DMS79 (cell line): ENCODE data around the gene ITPR2.
"Not testable (repeated sequence)": the region's sequence is repeated elsewhere in the genome, so short reads cannot be mapped to it uniquely, and the experiment has no call there.

Experiments
- DNase-seq: peaks from one replicate; lab custom pipeline; 2025; lab: John Stamatoyannopoulos, UW

ITPR2 gene

DNA sequence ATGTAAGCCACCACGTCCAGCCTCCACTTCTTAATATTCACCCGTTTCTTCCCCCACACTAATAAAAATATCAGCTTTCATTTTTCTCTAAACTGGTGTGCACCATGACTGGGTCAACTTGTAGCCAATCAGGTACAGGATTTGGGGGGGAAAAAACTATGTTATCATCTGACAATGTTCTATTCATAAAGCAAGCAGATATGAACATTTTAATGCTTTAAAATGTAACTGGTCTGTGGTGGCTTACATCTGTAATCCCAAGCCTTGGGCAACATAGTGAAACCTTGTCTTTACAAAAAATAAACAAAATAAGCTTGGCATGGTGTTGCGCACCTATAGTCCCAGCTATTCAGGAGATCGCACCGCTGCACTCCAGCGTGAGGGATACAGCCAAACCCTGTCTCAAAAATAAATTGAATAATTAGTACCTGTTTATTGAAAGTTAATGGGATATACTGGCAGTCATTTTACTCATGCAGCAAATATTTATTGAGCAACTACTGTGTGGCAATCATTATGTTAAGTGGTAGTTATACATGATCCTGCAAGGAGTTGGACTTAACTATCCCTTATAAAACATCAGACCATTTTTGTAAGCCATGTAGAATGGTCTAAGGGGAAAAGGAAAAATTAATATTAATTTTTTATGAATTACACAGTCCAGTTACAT is 15.3 kb upstream of the ITPR2 start:
- no peak for DNase-seq

GRCh38 chr12:26847431-26847830 is 14.4 kb upstream of the ITPR2 start:
- no peak for DNase-seq

DNA sequence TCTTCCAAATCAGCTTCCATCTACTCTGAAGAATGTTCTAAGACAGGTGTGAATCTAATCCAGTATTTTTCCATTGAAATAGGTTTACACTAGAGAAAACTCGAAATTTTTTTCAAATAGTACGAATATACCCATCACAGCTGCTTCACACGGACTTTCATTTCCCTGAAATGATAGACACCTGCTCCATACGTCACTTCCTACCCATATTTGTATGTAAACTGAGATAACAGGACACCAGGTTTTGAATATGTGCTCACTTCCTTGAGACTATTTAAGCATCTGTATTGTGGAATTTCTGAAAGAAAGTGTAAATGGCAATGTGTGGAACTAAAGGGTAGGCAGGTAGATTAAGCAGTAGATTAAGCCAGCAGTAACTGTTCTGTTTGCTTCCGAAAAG is 13.4 kb upstream of the ITPR2 start:
- no peak for DNase-seq

DNA sequence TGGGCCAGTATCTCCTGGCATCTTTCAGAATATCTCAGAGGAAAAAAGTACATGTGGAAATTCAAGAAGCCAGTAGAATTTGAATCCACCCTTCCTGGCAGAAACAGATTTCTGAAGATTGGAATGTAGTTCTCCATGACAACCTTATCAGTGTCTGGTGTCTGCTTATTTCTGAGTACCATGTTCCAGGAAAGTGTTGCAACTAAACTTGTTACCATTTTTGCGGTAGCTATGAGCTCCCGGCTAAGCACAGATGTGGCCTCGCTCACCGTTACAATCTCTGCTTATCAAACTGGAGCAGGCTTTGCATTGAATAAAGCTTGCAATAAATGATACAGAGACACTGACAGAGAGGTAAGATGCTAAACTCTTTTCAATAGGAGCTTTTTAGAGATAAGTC is 13.0 kb upstream of the ITPR2 start:
- no peak for DNase-seq

GRCh38 chr12:26845057-26845666 is 12.2 kb upstream of the ITPR2 start:
- no peak for DNase-seq

GRCh38 chr12:26843311-26843710 is 10.3 kb upstream of the ITPR2 start:
- no peak for DNase-seq

- no peak for DNase-seq
These were observed 8.1 kb upstream of the ITPR2 start for GRCh38 chr12:26841085-26841484.

DNA sequence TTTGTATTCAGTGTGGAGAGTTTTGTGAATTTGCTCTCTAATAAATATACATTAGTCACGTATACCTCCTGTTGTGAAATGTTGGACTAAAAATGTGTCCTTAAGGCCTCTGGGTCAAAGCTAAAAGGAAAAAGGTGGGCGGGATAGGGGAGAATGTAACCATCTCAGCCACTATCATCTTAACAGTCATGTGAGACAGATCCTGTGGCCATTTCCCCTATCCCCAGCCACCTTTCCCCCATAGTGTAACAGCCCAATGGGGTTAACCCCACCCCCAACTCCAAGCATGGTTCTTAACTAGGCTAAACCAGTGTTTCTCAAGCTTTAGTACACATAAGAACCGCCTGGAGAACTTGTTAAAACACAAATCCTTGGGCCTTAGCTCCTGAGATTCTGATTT is 6.5 kb upstream of the ITPR2 start:
- no peak for DNase-seq

DNA sequence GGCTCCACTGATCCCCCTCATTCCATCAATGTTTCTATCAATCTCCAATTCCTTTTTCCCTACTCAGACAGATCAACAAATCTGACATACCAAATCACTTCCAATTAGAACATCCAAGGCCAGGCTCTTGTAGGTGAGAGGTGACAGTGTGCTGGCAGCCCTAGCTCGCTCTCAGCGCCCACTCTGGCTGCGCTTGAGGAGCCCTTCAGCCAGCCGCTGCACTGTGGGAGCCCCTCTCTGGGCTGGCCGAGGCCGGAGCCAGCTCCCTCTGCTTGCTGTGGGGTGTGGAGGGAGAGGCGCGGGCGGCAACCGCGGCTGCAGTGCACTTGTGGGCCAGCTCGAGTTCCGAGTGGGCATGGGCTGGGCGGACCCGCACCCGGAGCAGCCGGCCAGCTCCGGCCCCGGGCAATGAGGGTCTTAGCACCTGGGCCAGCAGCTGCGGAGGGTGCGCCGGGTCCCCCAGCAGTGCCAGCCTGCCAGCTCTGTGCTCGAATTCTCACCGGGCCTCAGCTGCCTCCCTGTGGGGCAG is 6.0 kb upstream of the ITPR2 start:
- DNase-seq: no peak

GRCh38 chr12:26836201-26836600 is 3.2 kb upstream of the ITPR2 start:
- DNase-seq: no peak

- not testable (repeated sequence) for DNase-seq
These were observed 1.6 kb upstream of the ITPR2 start for GRCh38 chr12:26834503-26835060.

DNA sequence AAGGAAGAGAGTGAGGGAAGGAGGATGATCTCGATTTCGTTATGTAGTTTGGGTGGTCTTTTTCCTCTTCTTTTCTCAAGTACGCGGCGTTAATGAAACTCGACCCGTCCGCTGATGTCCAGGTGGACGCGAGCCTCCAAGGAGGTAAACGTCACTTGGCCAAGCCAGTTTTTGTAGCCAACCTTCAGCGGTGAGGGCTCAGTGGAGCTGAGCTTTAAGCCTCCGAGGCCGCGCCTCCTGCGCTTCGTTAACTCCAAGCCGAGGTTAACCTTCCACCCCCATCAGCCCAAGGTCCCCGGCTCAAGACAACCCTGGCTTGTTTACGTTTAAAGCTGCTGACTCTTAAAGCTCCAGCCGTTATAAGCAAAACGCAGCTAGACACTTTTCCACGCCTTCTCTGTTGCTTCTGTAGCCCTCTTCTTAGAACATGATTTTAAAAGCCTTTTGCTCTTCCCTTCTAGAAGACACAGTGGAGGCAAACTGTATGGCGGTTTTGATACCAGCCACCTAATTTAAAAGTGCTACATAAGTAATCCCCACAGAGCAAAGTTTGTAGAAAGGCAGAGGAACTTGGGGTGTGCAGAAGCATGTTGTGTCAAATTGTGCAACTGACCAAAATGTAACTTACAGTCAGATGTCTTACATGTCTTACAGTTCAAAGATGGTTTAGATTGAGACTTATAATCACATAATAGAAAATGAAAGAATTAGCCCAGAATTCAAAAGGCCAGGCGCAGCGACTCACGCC is 923 bp upstream of the ITPR2 start:
- peak; percentile 48 for DNase-seq

DNA sequence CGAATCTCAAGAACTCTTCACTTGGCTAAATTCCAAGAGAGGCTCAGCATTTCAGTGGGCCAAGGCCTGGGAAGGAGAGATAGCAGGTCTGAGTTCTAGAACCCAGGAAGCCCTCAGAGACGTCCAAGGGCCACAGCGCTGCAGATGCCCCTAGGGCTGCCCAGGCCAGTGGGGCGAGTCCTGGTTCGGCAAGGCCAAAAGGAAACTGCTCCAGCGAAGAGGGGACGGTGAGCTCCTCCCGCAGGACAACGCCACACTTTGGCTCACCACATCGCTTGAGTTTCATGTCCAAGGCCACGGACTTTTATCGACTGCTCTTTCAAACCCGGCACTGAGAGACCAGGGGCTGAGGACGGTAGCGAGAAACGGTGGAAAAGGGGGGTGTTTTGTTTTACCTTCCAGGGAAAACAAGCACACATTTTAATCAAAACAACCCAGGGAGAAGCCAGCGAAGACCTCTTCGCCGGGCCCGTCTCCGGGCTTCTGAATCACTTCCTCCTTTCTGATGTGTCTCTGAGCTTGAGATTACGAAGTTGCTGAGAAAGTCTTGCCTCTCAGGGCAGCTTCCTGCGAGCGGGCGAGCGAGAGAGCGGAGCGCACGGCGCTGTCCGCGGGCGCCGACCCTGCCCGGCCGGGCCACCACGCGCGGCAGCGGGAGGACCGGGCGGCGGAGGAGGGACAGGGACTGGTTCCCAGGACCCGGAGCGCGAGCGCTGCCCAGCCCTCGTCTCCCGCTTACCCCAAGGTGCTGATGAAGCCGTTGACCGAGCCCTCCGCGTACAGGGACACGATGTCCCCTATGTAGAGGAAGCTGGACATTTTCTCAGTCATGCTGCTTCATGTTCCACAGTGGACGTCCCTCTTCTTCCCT is 808 bp downstream of the ITPR2 start:
- DNase-seq: peak; percentile 32

- DNase-seq: no peak
These were observed 2.0 kb downstream of the ITPR2 start for GRCh38 chr12:26830783-26831551.

DNA sequence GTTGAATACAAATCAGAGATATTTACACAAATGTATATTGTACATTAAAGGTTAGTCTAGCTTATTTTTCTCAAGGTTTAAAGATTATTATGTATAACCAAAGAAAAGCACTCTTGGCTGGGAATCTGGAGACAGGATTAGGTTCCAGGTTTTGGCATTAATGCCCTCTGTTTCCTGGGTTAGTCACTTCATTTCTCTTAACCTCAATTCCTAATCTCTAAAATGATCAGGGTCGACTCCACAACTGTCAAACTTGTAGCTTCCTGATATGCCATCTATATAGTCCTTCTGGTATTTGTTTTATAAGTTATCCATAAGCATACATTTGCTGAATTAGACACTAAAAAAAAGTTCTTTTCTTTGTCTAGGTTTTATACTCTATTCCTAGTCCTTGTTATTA is 2.6 kb downstream of the ITPR2 start:
- no peak for DNase-seq

DNA sequence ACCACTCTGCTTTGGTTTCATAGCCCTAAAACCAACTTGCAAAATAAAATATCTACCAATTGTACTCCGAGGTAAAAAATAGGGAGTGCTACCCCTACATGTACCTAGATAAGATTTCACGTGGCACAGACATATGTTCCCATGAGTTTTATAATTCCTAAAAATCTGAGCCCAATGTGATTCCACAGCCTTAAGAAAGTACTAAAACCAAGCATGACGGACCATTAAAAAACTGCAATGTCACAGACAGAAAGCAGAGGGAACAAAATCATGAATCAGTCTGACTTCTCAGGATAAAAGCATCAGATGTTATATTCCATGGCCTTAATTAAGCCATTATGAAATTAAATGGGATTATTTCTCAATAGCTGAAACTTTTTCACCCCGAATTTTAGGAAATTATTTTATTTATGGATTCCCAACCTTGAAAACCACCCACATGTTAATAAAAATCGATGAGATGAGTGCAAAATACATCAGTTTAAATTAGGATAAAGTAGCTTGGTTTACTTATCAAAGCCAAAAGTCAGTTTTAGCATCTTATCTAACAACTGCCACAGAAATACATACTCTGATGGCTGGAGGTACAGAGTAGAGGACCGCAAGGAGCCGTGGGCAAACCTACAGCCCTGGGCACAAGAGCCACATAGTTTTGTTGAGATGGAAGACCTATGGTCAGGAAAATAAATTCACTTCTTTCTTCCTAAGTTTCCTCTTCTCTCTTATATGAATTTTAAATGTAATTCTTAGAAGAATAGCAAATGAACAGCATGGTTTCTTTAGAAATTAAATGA is 4.5 kb downstream of the ITPR2 start:
- DNase-seq: no peak

- no peak for DNase-seq
These were observed 6.6 kb downstream of the ITPR2 start for GRCh38 chr12:26826437-26826836.

GRCh38 chr12:26825459-26826016 is 7.5 kb downstream of the ITPR2 start:
- no peak for DNase-seq

GRCh38 chr12:26823390-26823789 is 9.6 kb downstream of the ITPR2 start:
- DNase-seq: no peak

- no peak for DNase-seq
These were observed 11.0 kb downstream of the ITPR2 start for GRCh38 chr12:26822026-26822425.
